Measurements from ENCODE around the gene TACC2.

TACC2 gene

DNA sequence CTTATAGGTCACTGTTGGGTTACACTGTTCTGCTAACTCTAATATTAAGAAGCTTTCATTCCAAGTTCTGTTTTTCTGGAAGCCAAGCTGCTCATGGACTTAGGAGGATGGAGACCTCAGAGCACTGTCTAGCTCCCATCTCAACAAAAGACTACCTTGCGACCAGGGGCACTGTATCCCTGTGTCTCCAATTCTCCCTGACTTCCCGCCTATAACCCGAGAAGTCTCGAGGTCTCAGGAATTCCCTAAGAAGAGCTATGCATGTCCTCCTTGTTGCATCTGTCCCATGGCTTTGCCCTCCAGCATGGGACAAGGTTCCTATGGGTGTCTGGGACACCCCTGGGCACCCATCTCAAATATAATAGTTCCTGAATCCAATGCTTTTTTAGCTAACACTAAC lies 313.4 kb downstream of the TACC2 start:
- in situ Hi-C loops (cut with MboI; ENCODE audit: low pct_unique_long_range_greater_than_20kb, low sequenced_read_pairs), result no loop called here
- DNase-seq, result no peak

DNA sequence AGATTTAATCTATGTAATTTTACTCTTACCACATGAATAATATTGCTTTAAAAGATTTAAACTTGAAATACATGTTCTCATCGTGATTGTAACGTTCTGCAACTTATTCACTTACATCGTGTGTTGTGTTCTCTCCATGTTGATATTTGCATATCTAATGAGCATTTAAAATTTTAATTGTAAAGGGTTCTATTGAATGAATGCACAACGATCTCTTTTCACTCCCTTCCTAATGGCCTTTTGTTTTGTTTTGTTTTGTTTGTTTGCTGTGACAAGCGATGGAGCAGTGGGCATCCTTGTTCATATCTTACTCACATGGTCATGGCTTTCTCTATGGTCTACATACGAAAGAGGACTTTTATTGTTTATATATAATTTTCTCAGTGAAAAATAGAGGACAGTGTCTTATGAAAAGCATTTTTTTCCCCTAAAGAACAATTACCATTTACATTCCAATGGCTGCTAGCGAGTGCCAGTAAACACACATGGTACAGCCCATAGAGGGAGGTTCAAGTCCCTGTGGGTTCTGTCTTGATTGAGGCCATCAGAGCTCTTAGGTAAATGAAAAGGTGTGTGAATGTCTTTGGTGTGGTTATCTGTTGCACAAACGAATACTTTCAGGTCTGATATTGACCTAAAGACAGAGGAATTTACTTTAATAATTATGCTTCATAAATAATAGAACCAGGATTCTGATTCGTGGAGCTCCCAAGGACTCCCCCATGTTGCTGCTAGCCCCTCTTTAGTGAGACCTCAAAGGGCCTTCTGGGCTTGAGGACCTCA lies 314.5 kb downstream of the TACC2 start:
- no peak for DNase-seq
- in situ Hi-C loops (cut with MboI; ENCODE audit: low pct_unique_long_range_greater_than_20kb, low sequenced_read_pairs), result no loop called here
